Ovary (tissue), 3 donors: ENCODE results near the gene CNDP2.

Experiments
- POLR2A ChIP-seq: fragments of 450-650 bp; IDR thresholded peaks from one replicate; pipeline ENCODE4 v1.6.1; 2017; ENCODE audit warnings: antibody characterized with exemption, mild to moderate bottlenecking, moderate library complexity
- TF ChIP-seq, protein P1 (sequence below), 3 donors: fragments of 450-650 bp in 2 of 3; fragments of 200-600 bp in 1 of 3; IDR thresholded peaks; one replicate each; pipeline versions ENCODE4 v1.5.1 to v1.8.0; 2016 to 2022; ENCODE audit warnings: antibody characterized with exemption in 3 of 3, mild to moderate bottlenecking in 1 of 3
- donor health status: DM: no; HTN: no; CAD: no.

DNA sequence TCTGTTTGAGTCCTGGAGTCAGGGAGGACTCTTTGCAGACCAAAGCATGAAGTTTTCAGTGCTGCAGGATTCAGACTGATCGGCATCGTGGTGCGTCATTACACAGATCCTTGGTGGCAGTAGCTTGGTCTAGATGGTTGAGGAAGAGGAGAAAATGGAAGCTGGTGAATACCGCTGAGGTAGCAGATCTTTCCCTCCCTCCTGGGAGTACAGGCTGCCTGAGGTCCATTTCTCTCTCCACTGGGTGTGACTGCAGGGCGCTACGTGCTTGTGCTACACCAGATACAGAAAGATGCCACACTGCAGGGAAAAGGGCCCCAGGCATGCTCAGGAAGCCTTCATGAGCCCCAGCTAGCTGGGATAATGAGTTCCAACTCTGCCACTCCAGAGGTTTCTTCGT is 34.9 kb downstream of the CNDP2 start:
- TF ChIP-seq, protein P1, sequence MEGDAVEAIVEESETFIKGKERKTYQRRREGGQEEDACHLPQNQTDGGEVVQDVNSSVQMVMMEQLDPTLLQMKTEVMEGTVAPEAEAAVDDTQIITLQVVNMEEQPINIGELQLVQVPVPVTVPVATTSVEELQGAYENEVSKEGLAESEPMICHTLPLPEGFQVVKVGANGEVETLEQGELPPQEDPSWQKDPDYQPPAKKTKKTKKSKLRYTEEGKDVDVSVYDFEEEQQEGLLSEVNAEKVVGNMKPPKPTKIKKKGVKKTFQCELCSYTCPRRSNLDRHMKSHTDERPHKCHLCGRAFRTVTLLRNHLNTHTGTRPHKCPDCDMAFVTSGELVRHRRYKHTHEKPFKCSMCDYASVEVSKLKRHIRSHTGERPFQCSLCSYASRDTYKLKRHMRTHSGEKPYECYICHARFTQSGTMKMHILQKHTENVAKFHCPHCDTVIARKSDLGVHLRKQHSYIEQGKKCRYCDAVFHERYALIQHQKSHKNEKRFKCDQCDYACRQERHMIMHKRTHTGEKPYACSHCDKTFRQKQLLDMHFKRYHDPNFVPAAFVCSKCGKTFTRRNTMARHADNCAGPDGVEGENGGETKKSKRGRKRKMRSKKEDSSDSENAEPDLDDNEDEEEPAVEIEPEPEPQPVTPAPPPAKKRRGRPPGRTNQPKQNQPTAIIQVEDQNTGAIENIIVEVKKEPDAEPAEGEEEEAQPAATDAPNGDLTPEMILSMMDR (IDR thresholded peaks at IDR 0.05): no peak
- TF ChIP-seq POLR2A: no peak
